Mesendoderm (in vitro differentiated cells): ENCODE measurements around the gene UBE2E2.

Experiments
- DNase-seq: peaks from one replicate; pipeline ENCODE4 v3.0.0; 2013
- H2AK5ac ChIP-seq: 2 replicates; pipeline ENCODE4 v1.6.1; 2013; ENCODE audit warnings: low read length, inconsistent platforms
- H2BK120ac ChIP-seq: 2 replicates; pipeline ENCODE4 v1.6.1; 2013; ENCODE audit warnings: low read depth, mild to moderate bottlenecking, low read length, moderate library complexity, mixed read lengths
- H2BK15ac ChIP-seq: replicated peaks from 2 replicates; pipeline ENCODE4 v1.6.1; 2013; ENCODE audit warnings: low read depth, mild to moderate bottlenecking, moderate library complexity
- H2BK5ac ChIP-seq: 2 replicates; pipeline ENCODE4 v1.6.1; 2013; ENCODE audit warnings: low read length, inconsistent platforms
- H3K18ac ChIP-seq: 2 replicates; pipeline ENCODE4 v1.6.1; 2013; ENCODE audit warnings: mild to moderate bottlenecking, low read length, mixed read lengths
- H3K23ac ChIP-seq: one replicate; pipeline ENCODE4 v1.6.1; 2013; ENCODE audit warnings: low read length
- H3K27ac ChIP-seq: 2 replicates; pipeline ENCODE4 v1.5.1; 2013; ENCODE audit warnings: low read depth, mild to moderate bottlenecking, inconsistent platforms, low read length, moderate library complexity
- H3K27me3 ChIP-seq: 2 replicates; pipeline ENCODE4 v1.6.1; 2013; ENCODE audit warnings: low read length, control low read depth, mild to moderate bottlenecking, inconsistent platforms; ENCODE audit not compliant: insufficient read depth, poor library complexity
- H3K36me3 ChIP-seq: 2 replicates; pipeline ENCODE4 v1.6.1; 2013; ENCODE audit warnings: low read length, inconsistent platforms; ENCODE audit not compliant: control insufficient read depth, insufficient read depth
- H3K4ac ChIP-seq: one replicate; pipeline ENCODE4 v1.6.1; 2013; ENCODE audit warnings: low read depth, mild to moderate bottlenecking, low read length, moderate library complexity
- H3K4me1 ChIP-seq: 2 replicates; pipeline ENCODE4 v1.6.1; 2013; ENCODE audit warnings: low read depth, low read length, inconsistent platforms; ENCODE audit not compliant: control insufficient read depth
- H3K4me2 ChIP-seq: 2 replicates; pipeline ENCODE4 v1.6.1; 2013; ENCODE audit warnings: low read length
- H3K4me3 ChIP-seq: 2 replicates; pipeline ENCODE4 v1.5.1; 2013; ENCODE audit warnings: mild to moderate bottlenecking, low read length
- H3K56ac ChIP-seq: one replicate; pipeline ENCODE4 v1.6.1; 2013; ENCODE audit warnings: low read length
- H3K79me1 ChIP-seq: 2 replicates; pipeline ENCODE4 v1.6.1; 2013; ENCODE audit warnings: low read length, inconsistent platforms
- H3K79me2 ChIP-seq: 2 replicates; pipeline ENCODE4 v1.6.1; 2013; ENCODE audit warnings: mild to moderate bottlenecking, low read length; ENCODE audit not compliant: control insufficient read depth, insufficient read depth
- H3K9ac ChIP-seq: 2 replicates; pipeline ENCODE4 v1.6.1; 2013; ENCODE audit warnings: low read length, inconsistent platforms
- H4K5ac ChIP-seq: one replicate; pipeline ENCODE4 v1.6.1; 2013; ENCODE audit warnings: low read length
- H4K8ac ChIP-seq: one replicate; pipeline ENCODE4 v1.6.1; 2013; ENCODE audit warnings: low read depth, mild to moderate bottlenecking, control low read depth, low read length, moderate library complexity
- WGBS: extraction: QIAGEN DNeasy Blood & Tissue Kit; methylation state at CpG from one replicate; pipeline ENCODE4 v1.1.7; 2013; ENCODE audit warnings: low lambda C conversion rate, missing lambda C conversion rate; ENCODE audit not compliant: insufficient coverage; ENCODE audit errors: extremely low coverage; 5-methylcytosine and 5-hydroxymethylcytosine counted together

UBE2E2 gene

DNA sequence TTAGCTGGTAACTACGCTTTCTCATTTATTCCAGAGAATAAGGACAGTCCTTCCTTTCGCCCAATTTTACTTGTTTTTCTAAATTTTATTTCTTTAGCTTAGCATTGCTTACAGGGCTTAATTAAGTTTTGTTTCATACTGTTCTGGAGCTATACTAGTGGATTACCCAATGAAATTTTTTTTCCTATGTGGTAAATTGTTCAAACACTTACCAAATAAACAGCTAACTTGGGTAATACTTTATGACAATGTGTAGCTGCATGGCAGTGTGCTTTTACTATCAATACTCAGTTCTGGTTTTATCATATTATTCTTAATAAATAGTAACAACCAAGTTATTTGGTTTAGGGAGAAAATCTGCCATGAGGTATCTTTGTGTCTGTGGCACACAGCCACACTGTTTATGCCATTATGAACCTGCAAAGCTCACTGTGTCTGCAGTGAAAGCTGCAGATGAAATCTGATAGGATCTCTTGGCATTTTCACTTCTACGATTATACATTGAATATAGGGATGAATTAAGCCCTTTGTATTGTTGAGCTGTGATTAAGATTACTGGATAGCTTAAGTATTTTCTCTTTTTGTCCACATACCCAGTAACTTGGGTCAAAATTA is 37.2 kb downstream of the UBE2E2 start:
- no peak overlapping the region for H3K56ac ChIP-seq
- H3K4me3 ChIP-seq, result no peak overlapping the region
- H3K79me2 ChIP-seq, result peaks cover 7% of the 10 kb centered on the region
- no peak overlapping the region for H3K4ac ChIP-seq
- H3K4me2 ChIP-seq, result no peak overlapping the region
- no peak overlapping the region for H2BK15ac ChIP-seq
- no CpG with 5 or more reads among the region's 3 CpGs for WGBS
- H2AK5ac ChIP-seq, result no peak overlapping the region
- no peak overlapping the region for H3K9ac ChIP-seq
- H3K18ac ChIP-seq, result no peak overlapping the region
- H3K79me1 ChIP-seq, result peaks cover 8% of the 10 kb centered on the region
- H3K23ac ChIP-seq, result no peak overlapping the region
- H4K8ac ChIP-seq, result no peak overlapping the region
- no peak overlapping the region for H2BK120ac ChIP-seq
- no peak overlapping the region for H2BK5ac ChIP-seq
- H4K5ac ChIP-seq, result no peak overlapping the region
- H3K27me3 ChIP-seq, result no peaks in the 10 kb centered on the region
- no peaks in the 10 kb centered on the region for H3K4me1 ChIP-seq
- no peak overlapping the region for H3K27ac ChIP-seq
- no peak for DNase-seq
- H3K36me3 ChIP-seq, result no peaks in the 10 kb centered on the region

DNA sequence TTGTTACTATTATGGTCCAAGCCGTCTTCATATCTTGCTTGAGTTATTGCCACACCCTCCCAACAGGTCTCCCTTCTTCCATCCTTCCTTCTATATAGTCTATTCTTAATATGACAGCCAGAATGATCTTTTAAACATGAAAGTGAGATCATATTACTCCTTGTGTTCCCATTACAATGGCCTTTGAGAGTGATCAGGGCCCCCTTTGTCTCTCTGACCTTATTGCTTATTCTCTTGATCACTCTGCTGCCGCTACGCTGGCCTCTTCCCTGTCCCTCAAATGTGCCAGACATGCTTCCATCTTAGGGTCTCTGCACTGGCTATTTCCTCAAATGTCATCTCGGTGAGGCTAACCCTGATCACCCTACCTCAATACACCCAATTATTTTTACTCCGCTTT is 38.1 kb downstream of the UBE2E2 start:
- Histone ChIP-seq H4K5ac (no peak overlapping the region), H2BK5ac (no peak overlapping the region), H3K4me2 (no peak overlapping the region), H4K8ac (no peak overlapping the region), H2BK120ac (no peak overlapping the region), H3K4me1 (no peaks in the 10 kb centered on the region), H3K18ac (no peak overlapping the region), H3K9ac (no peak overlapping the region), H2BK15ac (no peak overlapping the region), H3K27ac (no peak overlapping the region), H3K4ac (no peak overlapping the region), H3K79me2 (peaks cover 4% of the 10 kb centered on the region), H3K79me1 (peaks cover 6% of the 10 kb centered on the region), H3K36me3 (no peaks in the 10 kb centered on the region), H3K27me3 (no peaks in the 10 kb centered on the region), H3K56ac (no peak overlapping the region), H2AK5ac (no peak overlapping the region), H3K23ac (no peak overlapping the region), H3K4me3 (no peak overlapping the region)
- DNase-seq, result no peak
- 100% methylated on average over 1 of the region's 5 CpGs for WGBS

DNA sequence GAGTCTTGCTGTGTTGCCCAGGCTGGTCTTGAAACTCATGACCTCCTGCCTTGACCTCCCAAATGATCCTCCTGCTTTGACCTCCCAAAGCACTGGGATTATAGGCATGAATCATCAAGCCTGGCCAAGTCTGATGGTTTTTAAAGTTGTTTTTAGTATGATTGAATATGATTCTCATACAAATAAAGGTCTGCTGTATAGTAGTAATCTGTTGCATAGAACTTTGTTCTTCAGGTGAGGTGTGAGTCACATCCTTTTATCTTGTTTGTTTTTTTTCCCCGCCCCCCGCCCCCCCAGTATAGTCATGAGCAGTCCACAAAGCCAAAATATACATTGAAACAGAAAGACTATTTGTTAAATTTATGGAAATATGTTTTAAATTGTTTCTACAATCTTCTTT is 39.0 kb downstream of the UBE2E2 start:
- H3K79me2 ChIP-seq, result no peaks in the 10 kb centered on the region
- no peak overlapping the region for H4K8ac ChIP-seq
- no peak overlapping the region for H2AK5ac ChIP-seq
- no peak overlapping the region for H2BK15ac ChIP-seq
- no peak overlapping the region for H2BK5ac ChIP-seq
- peaks cover 2% of the 10 kb centered on the region for H3K79me1 ChIP-seq
- H3K9ac ChIP-seq, result no peak overlapping the region
- no CpG with 5 or more reads among the region's 2 CpGs for WGBS
- no peak overlapping the region for H3K4me3 ChIP-seq
- no peak overlapping the region for H3K56ac ChIP-seq
- no peak overlapping the region for H3K27ac ChIP-seq
- no peak overlapping the region for H3K23ac ChIP-seq
- no peaks in the 10 kb centered on the region for H3K4me1 ChIP-seq
- no peak overlapping the region for H2BK120ac ChIP-seq
- H4K5ac ChIP-seq, result no peak overlapping the region
- H3K4me2 ChIP-seq, result no peak overlapping the region
- no peaks in the 10 kb centered on the region for H3K27me3 ChIP-seq
- no peak for DNase-seq
- H3K18ac ChIP-seq, result no peak overlapping the region
- H3K36me3 ChIP-seq, result no peaks in the 10 kb centered on the region
- no peak overlapping the region for H3K4ac ChIP-seq

DNA sequence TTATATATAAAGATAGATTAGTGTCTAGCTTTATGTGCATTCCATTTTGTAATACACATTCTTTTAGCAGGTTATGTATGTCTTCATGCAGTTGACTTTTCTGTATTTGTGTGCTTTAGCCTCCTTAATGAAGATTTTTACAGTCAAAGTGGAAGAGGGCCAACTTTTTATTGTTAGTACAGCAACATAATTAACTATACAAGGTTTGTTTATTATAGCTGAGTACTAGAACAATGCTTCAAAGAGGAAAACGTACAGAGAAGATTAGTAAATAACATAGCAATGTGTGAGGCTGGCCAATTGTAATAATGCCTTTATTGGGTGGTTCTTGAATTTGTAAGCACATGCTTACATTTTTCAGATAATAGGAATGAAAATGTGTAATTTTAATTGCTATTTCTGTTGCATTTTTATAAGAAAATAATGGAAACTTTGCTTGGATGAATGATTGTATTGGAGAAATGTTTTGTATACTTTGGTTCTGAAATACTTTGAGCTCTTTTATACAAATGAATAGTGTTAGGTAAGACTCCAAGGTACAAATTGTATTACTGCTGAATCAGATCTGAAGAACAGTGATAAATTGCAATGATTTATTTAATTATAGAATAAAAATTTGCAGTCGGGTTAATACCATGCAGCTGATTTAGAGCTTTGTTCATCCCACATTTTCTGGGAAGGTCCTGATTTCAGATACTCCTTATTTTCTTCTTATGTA is 41.4 kb downstream of the UBE2E2 start:
- Histone ChIP-seq H3K23ac (no peak overlapping the region), H2BK15ac (no peak overlapping the region), H3K4me1 (no peaks in the 10 kb centered on the region), H3K79me1 (peaks cover 2% of the 10 kb centered on the region), H3K79me2 (no peaks in the 10 kb centered on the region), H3K27ac (no peak overlapping the region), H3K4me3 (no peak overlapping the region), H3K27me3 (no peaks in the 10 kb centered on the region), H3K4me2 (no peak overlapping the region), H2BK5ac (no peak overlapping the region), H3K9ac (no peak overlapping the region), H4K5ac (no peak overlapping the region), H3K56ac (no peak overlapping the region), H4K8ac (no peak overlapping the region), H2AK5ac (no peak overlapping the region), H3K4ac (no peak overlapping the region), H3K18ac (no peak overlapping the region), H2BK120ac (no peak overlapping the region), H3K36me3 (no peaks in the 10 kb centered on the region)
- DNase-seq, result no peak
- no CpG with 5 or more reads among the region's 2 CpGs for WGBS

DNA sequence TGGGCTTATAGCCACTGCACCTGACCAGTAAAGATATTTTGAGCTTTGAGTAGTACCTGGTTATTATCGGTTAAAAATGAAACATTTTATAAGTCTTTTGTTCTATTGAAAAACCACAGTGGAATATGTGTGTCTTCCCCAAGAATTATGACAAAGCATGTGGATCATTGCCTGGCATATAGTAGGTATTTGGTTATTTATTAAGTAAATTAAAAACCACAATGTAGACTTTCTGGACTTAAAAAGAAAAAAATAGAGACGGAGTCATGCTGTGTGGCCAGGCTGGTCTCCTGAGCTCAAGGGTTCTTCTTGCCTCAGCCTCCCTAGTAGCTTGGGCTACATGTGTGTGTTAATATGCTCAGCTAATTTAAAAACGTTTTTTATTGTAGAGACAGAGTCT is 43.5 kb downstream of the UBE2E2 start:
- no peak overlapping the region for H3K23ac ChIP-seq
- no peak overlapping the region for H3K27ac ChIP-seq
- H3K4me3 ChIP-seq, result no peak overlapping the region
- no peak overlapping the region for H4K8ac ChIP-seq
- H3K56ac ChIP-seq, result no peak overlapping the region
- no peaks in the 10 kb centered on the region for H3K79me2 ChIP-seq
- no peak overlapping the region for H2BK15ac ChIP-seq
- H3K4ac ChIP-seq, result no peak overlapping the region
- no peaks in the 10 kb centered on the region for H3K27me3 ChIP-seq
- H4K5ac ChIP-seq, result no peak overlapping the region
- no CpG with 5 or more reads among the region's 3 CpGs for WGBS
- H3K9ac ChIP-seq, result no peak overlapping the region
- no peak for DNase-seq
- H3K79me1 ChIP-seq, result no peaks in the 10 kb centered on the region
- H2BK120ac ChIP-seq, result no peak overlapping the region
- H2BK5ac ChIP-seq, result no peak overlapping the region
- H2AK5ac ChIP-seq, result no peak overlapping the region
- no peaks in the 10 kb centered on the region for H3K4me1 ChIP-seq
- no peaks in the 10 kb centered on the region for H3K36me3 ChIP-seq
- no peak overlapping the region for H3K18ac ChIP-seq
- no peak overlapping the region for H3K4me2 ChIP-seq
